Measurements from ENCODE around the gene SKIC3. TPM values are rescaled to one million over a fixed set of nuclear protein-coding genes. Genes with fewer than 3 reads are reported as not detected.

The SKIC3 gene
- total and polyA plus RNA-seq, 2 donors (not counting 1 experiment from before 2014, with no cell fraction given) = 24.9 to 75.4 TPM

- H3K9me3 Mint-ChIP-seq (ENCODE audit: insufficient read depth) = no peaks in the 10 kb centered on the region
- POLR2A ChIA-PET = no interaction called here
- Histone ChIP-seq H2AFZ (ENCODE audit: insufficient read depth, low read depth, low read length, poor library complexity, severe bottlenecking) (no peak overlapping the region), H3K27ac (ENCODE audit: low read length in 2 of 2) (no peak overlapping the region), H3K9me3 (ENCODE audit: control extremely low read depth in 1 of 3, control insufficient read depth in 2 of 3, insufficient read depth in 1 of 3, low read length in 2 of 3) (no peaks in the 10 kb centered on the region), H3K4me2 (replicated peaks; ENCODE audit: low read depth, low read length, poor library complexity, severe bottlenecking) (no peak overlapping the region), H3K79me2 (ENCODE audit: control insufficient read depth, insufficient read depth, low read length) (no peaks in the 10 kb centered on the region), H3K27me3 (replicated peaks in 1 of 4; ENCODE audit: control extremely low read depth in 1 of 4, control insufficient read depth in 3 of 4, insufficient read depth in 4 of 4, low read length in 3 of 4) (no peaks in the 10 kb centered on the region), H3K4me1 (ENCODE audit: control insufficient read depth in 2 of 2, insufficient read depth in 2 of 2, low read length in 2 of 2) (no peaks in the 10 kb centered on the region), H3K36me3 (replicated peaks in 1 of 2; ENCODE audit: control extremely low read depth in 1 of 2, control insufficient read depth in 1 of 2, extremely low read depth in 1 of 2, insufficient read depth in 2 of 2, low read length in 1 of 2) (peaks cover 0 to 1% of the 10 kb centered on the region in 2 experiments), H3K9ac (ENCODE audit: low read length) (no peak overlapping the region), H4K20me1 (ENCODE audit: control insufficient read depth, insufficient read depth, low read length, poor library complexity, severe bottlenecking) (no peaks in the 10 kb centered on the region), H3K4me3 (ENCODE audit: control extremely low read depth in 1 of 5, extremely low read depth in 1 of 5, insufficient read depth in 1 of 5, low read depth in 2 of 5, low read length in 4 of 5) (no peak overlapping the region)
- ATAC-seq (ENCODE audit: low read depth) (no peak), DNase-seq (no peak)
- TF ChIP-seq EZH2 (IDR thresholded peaks at IDR 0.05; ENCODE audit: borderline replicate concordance, insufficient read depth, low read depth, low read length, poor library complexity, severe bottlenecking) = no peak
- no peak for TF ChIP-seq CTCF (IDR thresholded peaks at IDR 0.05)
- H3K4me3 Mint-ChIP-seq = no peak overlapping the region
- no peaks in the 10 kb centered on the region for H3K4me1 Mint-ChIP-seq
- H3K27me3 Mint-ChIP-seq = no peaks in the 10 kb centered on the region
- no peak overlapping the region for H3K27ac Mint-ChIP-seq
- CTCF ChIA-PET = no interaction called here
- WGBS (ENCODE audit: insufficient coverage) = no CpG with 5 or more reads among the region's 2 CpGs
- intact Hi-C loops (cut with micrococcal nuclease) = no loop called here
Observed at GRCh38 chr5:95581576-95581975, 26.8 kb upstream of the SKIC3 start.

GRCh38 chr5:95572016-95572415, 17.2 kb upstream of the SKIC3 start:
- no peak overlapping the region for H3K9ac ChIP-seq (ENCODE audit: low read length)
- ATAC-seq (ENCODE audit: low read depth) (no peak), DNase-seq (no peak)
- no peak overlapping the region for H3K27ac Mint-ChIP-seq
- POLR2A ChIA-PET = no interaction called here
- H3K4me1 ChIP-seq (ENCODE audit: control insufficient read depth in 2 of 2, insufficient read depth in 2 of 2, low read length in 2 of 2) = no peaks in the 10 kb centered on the region
- H3K36me3 ChIP-seq (replicated peaks in 1 of 2; ENCODE audit: control extremely low read depth in 1 of 2, control insufficient read depth in 1 of 2, extremely low read depth in 1 of 2, insufficient read depth in 2 of 2, low read length in 1 of 2) = peaks cover 0 to 7% of the 10 kb centered on the region in 2 experiments
- no peak overlapping the region for H3K4me3 ChIP-seq (ENCODE audit: control extremely low read depth in 1 of 5, extremely low read depth in 1 of 5, insufficient read depth in 1 of 5, low read depth in 2 of 5, low read length in 4 of 5)
- TF ChIP-seq CTCF (IDR thresholded peaks at IDR 0.05) (no peak), EZH2 (IDR thresholded peaks at IDR 0.05; ENCODE audit: borderline replicate concordance, insufficient read depth, low read depth, low read length, poor library complexity, severe bottlenecking) (no peak)
- no peaks in the 10 kb centered on the region for H3K9me3 ChIP-seq (ENCODE audit: control extremely low read depth in 1 of 3, control insufficient read depth in 2 of 3, insufficient read depth in 1 of 3, low read length in 2 of 3)
- no peaks in the 10 kb centered on the region for H3K27me3 Mint-ChIP-seq
- no CpG with 5 or more reads among the region's 2 CpGs for WGBS (ENCODE audit: insufficient coverage)
- CTCF ChIA-PET = no interaction called here
- no peak overlapping the region for H3K27ac ChIP-seq (ENCODE audit: low read length in 2 of 2)
- no peaks in the 10 kb centered on the region for H3K79me2 ChIP-seq (ENCODE audit: control insufficient read depth, insufficient read depth, low read length)
- no peaks in the 10 kb centered on the region for H3K9me3 Mint-ChIP-seq (ENCODE audit: insufficient read depth)
- no peaks in the 10 kb centered on the region for H3K4me1 Mint-ChIP-seq
- H3K4me3 Mint-ChIP-seq = no peak overlapping the region
- H4K20me1 ChIP-seq (ENCODE audit: control insufficient read depth, insufficient read depth, low read length, poor library complexity, severe bottlenecking) = no peaks in the 10 kb centered on the region
- no peak overlapping the region for H3K4me2 ChIP-seq (replicated peaks; ENCODE audit: low read depth, low read length, poor library complexity, severe bottlenecking)
- no peak overlapping the region for H2AFZ ChIP-seq (ENCODE audit: insufficient read depth, low read depth, low read length, poor library complexity, severe bottlenecking)
- H3K27me3 ChIP-seq (replicated peaks in 1 of 4; ENCODE audit: control extremely low read depth in 1 of 4, control insufficient read depth in 3 of 4, insufficient read depth in 4 of 4, low read length in 3 of 4) = no peaks in the 10 kb centered on the region
- intact Hi-C loops (cut with micrococcal nuclease) = no loop called here
